ENCODE measurements around the gene ARHGEF6. TPM values are rescaled to one million over a fixed set of nuclear protein-coding genes. Genes with fewer than 3 reads are reported as not detected.

ARHGEF6 gene
- total RNA-seq, 2 donors from 2014 or later = 2.7 to 5.7 TPM

DNA sequence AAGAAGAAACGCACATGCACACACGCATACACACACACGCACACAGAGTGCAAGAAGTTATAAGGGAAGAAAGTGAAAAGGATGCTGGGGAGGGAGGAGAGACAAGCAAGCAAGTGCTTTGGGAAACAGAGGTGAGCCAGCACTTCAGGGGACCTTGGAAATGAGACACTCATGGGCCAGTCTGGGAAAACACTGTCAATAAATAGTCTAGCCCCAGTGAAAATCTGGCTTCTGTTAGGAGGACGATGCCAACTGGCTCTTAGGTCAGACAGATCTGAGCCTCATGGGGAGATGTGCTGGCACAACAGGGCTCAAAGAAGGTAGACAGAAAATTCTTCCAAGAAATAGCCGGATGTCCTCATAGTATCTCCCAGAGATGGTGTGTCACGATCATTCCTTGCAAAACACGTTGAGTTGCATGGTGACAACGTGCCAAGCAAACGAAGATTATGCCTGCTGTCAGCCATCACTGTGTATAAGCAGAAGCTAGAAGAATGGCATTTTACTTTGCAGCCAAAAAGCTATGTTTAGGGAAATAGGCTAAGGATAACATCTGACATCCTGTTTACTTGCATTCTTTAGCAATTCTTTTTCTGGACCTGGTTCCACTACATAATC, 557 bp upstream of the ARHGEF6 start:
- intact Hi-C loops (cut with DNase I) = no loop called here
- DNase-seq = no peak
- Histone ChIP-seq H3K9ac (ENCODE audit: low read depth in 2 of 2, low read length in 2 of 2) (no peak overlapping the region), H3K36me3 (no peaks in the 10 kb centered on the region), H3K4me3 (no peak overlapping the region), H3K27me3 (no peaks in the 10 kb centered on the region), H3K27ac (peak overlapping the region; percentile 45), H3K9me3 (no peaks in the 10 kb centered on the region), H3K4me1 (no peaks in the 10 kb centered on the region)
- TF ChIP-seq, protein P1, sequence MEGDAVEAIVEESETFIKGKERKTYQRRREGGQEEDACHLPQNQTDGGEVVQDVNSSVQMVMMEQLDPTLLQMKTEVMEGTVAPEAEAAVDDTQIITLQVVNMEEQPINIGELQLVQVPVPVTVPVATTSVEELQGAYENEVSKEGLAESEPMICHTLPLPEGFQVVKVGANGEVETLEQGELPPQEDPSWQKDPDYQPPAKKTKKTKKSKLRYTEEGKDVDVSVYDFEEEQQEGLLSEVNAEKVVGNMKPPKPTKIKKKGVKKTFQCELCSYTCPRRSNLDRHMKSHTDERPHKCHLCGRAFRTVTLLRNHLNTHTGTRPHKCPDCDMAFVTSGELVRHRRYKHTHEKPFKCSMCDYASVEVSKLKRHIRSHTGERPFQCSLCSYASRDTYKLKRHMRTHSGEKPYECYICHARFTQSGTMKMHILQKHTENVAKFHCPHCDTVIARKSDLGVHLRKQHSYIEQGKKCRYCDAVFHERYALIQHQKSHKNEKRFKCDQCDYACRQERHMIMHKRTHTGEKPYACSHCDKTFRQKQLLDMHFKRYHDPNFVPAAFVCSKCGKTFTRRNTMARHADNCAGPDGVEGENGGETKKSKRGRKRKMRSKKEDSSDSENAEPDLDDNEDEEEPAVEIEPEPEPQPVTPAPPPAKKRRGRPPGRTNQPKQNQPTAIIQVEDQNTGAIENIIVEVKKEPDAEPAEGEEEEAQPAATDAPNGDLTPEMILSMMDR (IDR thresholded peaks at IDR 0.05) = no peak

- Histone ChIP-seq H3K4me1 (no peaks in the 10 kb centered on the region), H3K27me3 (no peaks in the 10 kb centered on the region), H3K9me3 (no peaks in the 10 kb centered on the region), H3K36me3 (no peaks in the 10 kb centered on the region), H3K4me3 (peak overlapping the region; percentile 17), H3K27ac (peak overlapping the region; percentile 45), H3K9ac (ENCODE audit: low read depth in 2 of 2, low read length in 2 of 2) (peak overlapping the region in 1 of 2 donors; percentile 3)
- TF ChIP-seq, protein P1 (IDR thresholded peaks at IDR 0.05) = no peak
- no peak for DNase-seq
- intact Hi-C loops (cut with DNase I) = no loop called here
These were observed 491 bp downstream of the ARHGEF6 start for GRCh38 chrX:136780241-136780640.

DNA sequence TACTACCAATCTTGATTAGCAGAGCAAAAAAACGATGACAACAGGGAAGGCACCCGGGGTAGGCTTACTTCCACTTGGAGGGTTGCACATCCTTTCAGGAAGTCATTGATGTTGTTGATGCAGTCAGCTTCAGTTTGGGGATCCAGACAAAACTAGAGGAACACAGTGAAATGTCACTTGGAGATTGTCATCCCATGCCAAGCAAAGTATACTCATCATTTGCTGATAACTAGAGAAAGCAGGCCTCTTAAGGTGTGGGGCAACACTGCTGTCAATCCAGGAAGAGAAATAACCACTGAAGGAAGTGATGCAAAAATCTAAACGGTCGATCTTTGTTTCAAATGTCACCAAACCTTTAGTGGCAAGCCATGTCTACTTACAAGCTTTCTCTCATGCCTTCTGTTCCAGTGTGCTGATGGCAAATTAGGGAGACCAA, 1.4 kb downstream of the ARHGEF6 start:
- Histone ChIP-seq H3K4me3 (no peak overlapping the region), H3K27ac (peak overlapping the region; percentile 45), H3K36me3 (no peaks in the 10 kb centered on the region), H3K27me3 (no peaks in the 10 kb centered on the region), H3K4me1 (no peaks in the 10 kb centered on the region), H3K9ac (ENCODE audit: low read depth in 2 of 2, low read length in 2 of 2) (peak overlapping the region in 1 of 2 donors; percentile 21), H3K9me3 (no peaks in the 10 kb centered on the region)
- no peak for DNase-seq
- TF ChIP-seq, protein P1 (IDR thresholded peaks at IDR 0.05) = no peak
- intact Hi-C loops (cut with DNase I) = no loop called here

GRCh38 chrX:136778916-136779315, 1.8 kb downstream of the ARHGEF6 start:
- peak overlapping the region in 1 of 2 donors; percentile 21 for H3K9ac ChIP-seq (ENCODE audit: low read depth in 2 of 2, low read length in 2 of 2)
- no peaks in the 10 kb centered on the region for H3K4me1 ChIP-seq
- no peaks in the 10 kb centered on the region for H3K36me3 ChIP-seq
- H3K27me3 ChIP-seq = no peaks in the 10 kb centered on the region
- intact Hi-C loops (cut with DNase I) = no loop called here
- TF ChIP-seq, protein P1 (IDR thresholded peaks at IDR 0.05) = no peak
- no peak overlapping the region for H3K4me3 ChIP-seq
- no peak for DNase-seq
- H3K27ac ChIP-seq = peak overlapping the region; percentile 45
- no peaks in the 10 kb centered on the region for H3K9me3 ChIP-seq

DNA sequence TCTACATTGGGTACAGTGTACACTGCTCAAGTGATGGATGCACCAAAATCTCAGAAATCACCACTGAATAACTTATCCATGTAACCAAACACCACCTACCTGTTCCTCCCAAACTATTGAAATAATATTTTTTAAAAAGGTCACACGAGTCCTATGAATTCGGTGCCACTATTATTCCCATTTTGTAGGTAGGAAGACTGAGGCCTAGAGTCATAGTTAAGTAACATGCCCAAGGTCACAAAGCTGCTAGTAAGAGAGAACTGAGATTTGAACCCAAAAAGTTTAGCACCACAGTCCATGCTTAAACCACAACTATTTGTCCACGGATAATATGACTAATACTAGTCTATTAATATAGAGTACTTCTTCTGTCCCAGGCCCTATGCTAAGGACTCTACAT, 2.7 kb downstream of the ARHGEF6 start:
- Histone ChIP-seq H3K4me3 (no peak overlapping the region), H3K4me1 (no peaks in the 10 kb centered on the region), H3K27ac (no peak overlapping the region), H3K27me3 (no peaks in the 10 kb centered on the region), H3K9ac (ENCODE audit: low read depth in 2 of 2, low read length in 2 of 2) (no peak overlapping the region), H3K9me3 (no peaks in the 10 kb centered on the region), H3K36me3 (no peaks in the 10 kb centered on the region)
- intact Hi-C loops (cut with DNase I) = no loop called here
- DNase-seq = no peak
- TF ChIP-seq, protein P1 (IDR thresholded peaks at IDR 0.05) = no peak

Data from colonic mucosa (tissue), 4 donors.